ENCODE measurements around the gene MAGI1.
"Not testable (repeated sequence)": the region's sequence is repeated elsewhere in the genome, so short reads cannot be mapped to it uniquely, and the experiment has no call there.

MAGI1 gene

GRCh38 chr3:66038384-66038725 lies 363 bp downstream of the MAGI1 start:
- peak in 1 of 2 experiments; percentile 20 for DNase-seq

- no peak for DNase-seq
Observed at GRCh38 chr3:66037986-66038369, 740 bp downstream of the MAGI1 start.

- peak; percentile 9 to 16 for DNase-seq
Observed at GRCh38 chr3:66037330-66037985, 1.3 kb downstream of the MAGI1 start.

GRCh38 chr3:66036586-66037148 lies 2.1 kb downstream of the MAGI1 start:
- DNase-seq, result no peak

- DNase-seq, result no peak
Observed at GRCh38 chr3:66035763-66036477, 2.8 kb downstream of the MAGI1 start.

DNA sequence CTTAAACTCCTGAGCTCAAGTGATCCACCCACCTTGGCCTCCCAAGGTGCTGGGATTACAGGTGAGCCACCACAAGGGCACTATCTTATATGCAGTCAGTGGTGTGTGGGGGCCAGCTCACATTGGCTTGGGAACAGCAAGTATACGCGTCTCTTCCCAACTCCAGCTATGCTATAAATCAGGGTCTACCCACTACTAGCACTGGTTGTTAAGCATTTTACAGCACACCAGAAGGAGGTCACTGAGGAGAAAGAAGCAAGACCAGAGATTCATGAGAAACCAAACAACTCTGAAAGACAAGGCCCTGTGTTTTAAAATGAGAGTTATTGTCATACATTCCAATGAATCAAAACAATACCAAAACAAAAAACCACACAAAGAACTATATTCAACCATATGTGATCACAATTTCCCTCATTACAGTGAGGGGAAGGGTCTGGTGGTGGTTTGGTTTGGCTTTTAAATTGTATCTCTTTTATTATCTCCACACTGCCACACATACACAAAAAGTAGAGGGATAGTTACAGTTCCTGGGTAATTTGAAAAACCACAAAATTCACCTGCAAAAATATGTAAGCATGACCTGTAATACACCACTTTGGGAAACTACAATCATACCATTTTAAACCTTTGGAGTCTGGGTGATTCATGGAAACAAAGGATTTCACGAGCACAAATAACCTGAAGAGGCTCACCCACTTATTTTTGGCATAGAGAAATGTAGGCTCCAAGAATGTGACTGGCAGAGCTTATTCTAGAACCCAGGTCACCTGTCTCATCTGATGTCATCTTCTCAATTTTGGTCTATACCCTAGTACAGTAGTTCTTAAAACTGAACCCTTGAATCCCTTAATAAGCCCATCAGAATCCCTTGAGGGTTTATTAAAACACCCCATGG lies 5.2 kb downstream of the MAGI1 start:
- DNase-seq, result no peak

- no peak for DNase-seq
Observed at GRCh38 chr3:66031102-66031698, 7.5 kb downstream of the MAGI1 start.

DNA sequence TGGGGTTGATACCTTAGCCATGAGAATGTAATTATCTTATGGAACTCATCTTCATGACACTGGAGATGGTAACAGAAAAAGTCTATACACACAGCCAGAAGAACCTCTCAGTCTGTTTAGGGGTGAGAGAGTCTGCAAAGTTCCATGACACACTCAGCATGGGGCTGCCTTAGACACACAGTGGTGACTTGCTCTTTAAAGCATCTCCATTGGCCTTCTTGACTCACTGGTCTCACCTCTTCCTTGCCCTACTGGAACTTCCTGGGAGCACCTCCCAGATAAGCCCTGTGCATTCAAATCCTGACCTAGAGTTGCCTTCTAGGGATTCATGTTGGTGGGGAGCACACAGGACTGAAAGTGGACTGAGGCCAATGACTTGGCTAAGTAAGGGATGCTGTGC lies 9.3 kb downstream of the MAGI1 start:
- DNase-seq, result no peak

- no peak for DNase-seq
Observed at GRCh38 chr3:66029014-66029413, 9.7 kb downstream of the MAGI1 start.

DNA sequence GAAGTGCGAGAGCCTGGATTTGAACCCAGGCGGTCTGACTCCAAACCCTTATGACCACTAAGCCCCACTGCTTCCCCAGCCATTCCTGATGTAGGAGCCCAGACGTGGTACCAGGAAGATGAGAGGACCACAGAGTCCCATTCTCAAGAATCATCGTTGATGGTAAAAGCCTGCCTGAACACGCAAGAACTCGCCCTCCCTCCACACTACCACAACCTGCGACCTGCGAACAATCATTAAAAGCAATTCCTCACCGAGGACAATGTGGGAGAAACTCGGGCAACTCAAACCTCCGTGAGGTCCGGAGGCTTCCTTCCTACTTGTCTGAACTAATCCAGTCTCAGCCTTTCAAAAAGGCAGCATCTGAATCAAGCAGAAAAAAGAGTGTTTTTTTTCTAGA lies 10.3 kb downstream of the MAGI1 start:
- DNase-seq, result no peak

- not testable (repeated sequence) for DNase-seq
Observed at GRCh38 chr3:66027099-66027498, 11.6 kb downstream of the MAGI1 start.

DNA sequence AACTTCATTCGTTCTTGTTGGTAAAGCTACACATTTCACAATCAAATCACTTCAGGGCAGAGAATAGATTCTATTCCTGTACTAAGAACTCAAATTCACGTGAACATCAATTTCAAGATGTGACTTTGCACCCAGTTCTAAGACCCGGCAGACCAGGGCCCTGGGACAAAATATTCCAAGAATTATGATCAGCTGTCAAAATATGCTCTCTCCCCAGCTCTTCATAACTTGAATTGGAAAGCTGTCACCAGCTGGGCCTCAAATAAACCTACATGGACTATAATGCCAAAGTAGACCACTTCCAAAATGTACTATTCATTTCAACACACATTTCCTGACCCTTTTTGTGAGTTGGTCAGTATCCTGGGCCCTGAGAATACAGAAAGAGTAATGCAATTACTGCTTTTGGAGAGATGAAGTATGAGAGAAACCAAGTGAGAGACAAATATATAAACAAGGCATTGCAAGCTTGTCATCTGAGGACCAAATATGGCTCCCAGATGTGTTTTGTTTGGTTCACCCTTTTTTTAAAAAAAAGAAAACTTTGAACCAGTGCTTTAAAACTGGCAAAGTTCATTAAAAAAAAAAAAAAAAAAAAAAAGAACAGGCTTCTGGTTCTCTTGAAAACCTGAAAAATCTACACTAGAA lies 14.9 kb downstream of the MAGI1 start:
- no peak for DNase-seq

DNA sequence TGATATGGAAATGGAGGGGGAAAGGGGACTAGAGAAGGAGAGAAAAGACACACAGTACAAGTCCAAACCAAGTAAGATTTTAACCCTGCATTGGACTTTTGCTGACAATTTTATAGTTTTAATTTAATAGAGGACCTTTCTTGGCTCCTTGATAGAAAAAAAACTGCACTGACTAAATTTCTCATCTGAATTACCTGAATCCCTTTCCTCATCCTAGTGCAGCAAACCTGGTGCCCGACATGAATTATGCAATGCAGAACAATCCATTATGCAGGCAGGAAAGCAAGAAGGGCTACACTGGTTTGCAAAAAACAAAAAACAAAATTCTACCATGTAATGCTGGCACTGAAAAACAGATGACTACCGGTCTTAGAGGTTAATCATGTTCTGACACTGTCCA lies 15.5 kb downstream of the MAGI1 start:
- no peak for DNase-seq

DNA sequence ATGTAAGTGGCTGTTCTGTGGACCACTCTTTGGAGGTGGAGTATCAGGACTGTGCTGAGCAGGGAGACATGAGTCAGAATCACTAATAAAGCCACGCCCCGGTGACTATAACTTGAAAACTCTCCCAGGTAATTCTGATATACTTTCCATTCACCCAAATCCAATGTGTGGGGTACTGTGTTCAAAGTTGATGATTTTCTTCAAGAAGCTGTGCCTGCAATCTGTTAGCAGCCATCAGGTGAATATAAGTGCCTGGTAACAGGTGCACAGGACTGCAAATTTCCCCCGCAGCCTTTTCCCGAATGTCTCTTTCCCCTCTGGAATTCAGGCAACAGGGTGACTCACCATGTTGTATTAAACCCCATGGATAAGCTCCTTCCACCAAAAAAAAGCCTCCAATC lies 17.0 kb downstream of the MAGI1 start:
- DNase-seq, result peak in 1 of 2 experiments; percentile 16

DNA sequence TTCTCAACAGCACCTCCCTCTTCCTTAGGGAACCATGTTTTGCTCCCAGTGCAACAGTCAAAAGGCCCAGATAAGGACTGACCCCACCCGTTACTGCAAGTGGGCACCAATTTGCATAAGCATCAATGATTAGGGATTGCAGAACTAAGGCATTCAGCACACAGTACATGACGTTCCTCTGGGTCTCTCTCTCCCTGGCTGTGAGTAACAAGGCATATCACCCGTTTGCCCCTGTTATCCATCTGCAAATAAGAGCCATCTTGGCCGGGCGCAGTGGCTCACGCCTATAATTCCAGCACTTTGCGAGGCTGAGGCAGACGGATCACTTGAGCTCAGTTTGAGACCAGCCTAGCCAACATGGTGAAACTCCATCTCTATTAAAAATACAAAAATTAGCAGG lies 18.8 kb downstream of the MAGI1 start:
- no peak for DNase-seq

GRCh38 chr3:66018057-66019033 lies 20.4 kb downstream of the MAGI1 start:
- DNase-seq, result no peak

- no peak for DNase-seq
Observed at GRCh38 chr3:66017591-66017990, 21.1 kb downstream of the MAGI1 start.

DNA sequence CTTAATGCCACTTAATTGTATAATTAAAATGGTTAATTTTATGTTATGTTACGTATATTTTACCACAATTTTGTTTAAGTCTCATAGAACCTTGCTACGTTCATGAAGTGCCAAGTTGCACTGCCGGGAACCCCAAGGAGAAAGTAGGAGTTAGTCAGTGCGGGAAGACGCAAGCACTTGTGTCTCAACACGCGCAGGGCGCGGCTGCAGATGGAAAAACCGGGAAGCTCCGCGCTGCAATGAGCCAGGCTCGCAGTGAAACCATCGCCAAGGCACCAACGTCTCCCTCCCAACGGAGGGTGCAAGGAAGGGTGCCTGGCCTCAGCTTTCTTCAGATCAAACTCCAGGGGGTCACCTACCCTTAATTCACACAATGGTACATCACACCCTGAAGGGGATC lies 21.6 kb downstream of the MAGI1 start:
- DNase-seq, result no peak

DNA sequence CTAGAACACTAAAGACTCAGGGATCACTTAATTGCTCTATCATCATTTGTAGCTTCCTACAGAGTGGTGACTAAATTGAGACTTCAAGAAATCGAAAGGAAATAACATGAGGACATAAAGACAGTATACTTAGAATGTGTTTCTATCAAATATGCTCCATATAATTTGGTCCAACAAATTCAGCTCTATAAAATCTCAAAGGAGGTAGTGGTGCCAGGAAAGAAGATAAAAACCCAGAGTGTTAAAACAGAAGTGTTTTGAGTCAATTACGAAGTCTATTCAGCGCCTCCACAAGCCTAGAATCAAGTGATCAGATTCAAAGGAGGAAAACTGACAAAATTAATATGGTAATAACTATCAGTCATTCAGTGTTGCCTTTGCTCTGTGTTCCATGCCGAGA lies 22.9 kb downstream of the MAGI1 start:
- DNase-seq, result no peak

DNA sequence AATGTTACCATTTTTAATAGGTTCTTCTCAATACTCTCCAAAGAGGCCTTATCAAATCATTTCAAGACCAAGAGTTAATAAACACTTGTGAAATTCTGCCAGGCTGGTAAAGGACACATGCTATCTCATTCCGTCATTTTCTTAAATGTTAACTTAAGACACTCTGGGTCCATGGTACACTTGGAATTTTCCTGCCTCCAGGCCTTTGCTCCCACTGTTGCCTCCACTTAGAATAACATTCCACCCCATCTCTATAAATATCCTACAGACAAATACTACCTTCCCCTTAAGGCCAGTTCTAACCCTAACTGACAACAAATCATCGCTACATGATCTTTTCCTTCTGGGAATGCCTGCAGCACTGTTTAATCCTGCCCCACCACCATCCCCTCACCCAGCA lies 24.1 kb downstream of the MAGI1 start:
- no peak for DNase-seq

DNA sequence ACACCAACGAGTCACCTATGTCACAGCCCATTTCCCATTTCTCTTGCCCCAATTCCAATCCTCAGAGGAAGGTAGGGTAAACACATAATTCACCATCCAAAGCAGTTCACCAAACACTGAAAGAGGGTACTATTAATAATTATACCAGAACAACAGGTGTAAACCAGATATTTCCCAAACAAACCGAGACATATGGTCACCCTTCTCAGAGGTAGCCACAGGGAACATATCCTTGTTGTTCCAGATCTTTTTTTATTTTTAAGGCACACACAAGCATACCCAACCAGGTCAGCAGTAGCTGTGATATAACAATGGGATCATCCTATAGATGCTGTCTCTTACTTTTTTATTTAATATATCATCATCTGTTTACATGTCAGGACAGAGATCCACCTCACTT lies 24.7 kb downstream of the MAGI1 start:
- no peak for DNase-seq
